Measurements from ENCODE around the gene STUM. TPM values are rescaled to one million over a fixed set of nuclear protein-coding genes. Genes with fewer than 3 reads are reported as not detected.

STUM gene
- total and polyA plus RNA-seq, 10 of the 15 experiments (the other 5 are each of a cell fraction or from before 2014, with no cell fraction given): under 0.01 to 0.15 (median 0.09) TPM; not detected in 5

- in situ Hi-C loops (cut with MboI) (no loop called here), intact Hi-C loops (cut with micrococcal nuclease; ENCODE audit: unreplicated experiment) (no loop called here)
- POLR2A ChIA-PET: no interaction called here
- Histone ChIP-seq H3K4me2 (ENCODE audit: control insufficient read depth, insufficient read depth) (no peak overlapping the region), H3K4me1 (ENCODE audit: control insufficient read depth, insufficient read depth, low read length) (no peaks in the 10 kb centered on the region), H3K27ac (ENCODE audit: control insufficient read depth, insufficient read depth) (no peak overlapping the region), H3K4me3 (no peak overlapping the region), H3K9ac (ENCODE audit: control insufficient read depth, insufficient read depth, low read length) (no peak overlapping the region), H3K9me3 (replicated peaks; ENCODE audit: control insufficient read depth, insufficient read depth, low read length) (no peaks in the 10 kb centered on the region), H3K27me3 (replicated peaks in 1 of 2; ENCODE audit: control insufficient read depth in 2 of 2, insufficient read depth in 2 of 2, low read length in 1 of 2) (peaks cover 5 to 6% of the 10 kb centered on the region in 2 experiments; a peak in 2 of 4 replicates), H3K36me3 (ENCODE audit: control insufficient read depth in 2 of 2, insufficient read depth in 2 of 2, low read length in 1 of 2) (no peaks in the 10 kb centered on the region), H2AFZ (ENCODE audit: control insufficient read depth, low read depth, low read length) (no peak overlapping the region), H3K79me2 (ENCODE audit: control insufficient read depth, insufficient read depth, low read length) (no peaks in the 10 kb centered on the region), H4K20me1 (ENCODE audit: control insufficient read depth, insufficient read depth) (no peaks in the 10 kb centered on the region)
- SMC1A ChIA-PET (ENCODE audit: uncharacterized antibody, unreplicated experiment): interaction anchor here (1.0 kb wide), 1 partner anchor 16 kb away, joined by 3 read pairs; no protein-coding TSS in a partner anchor
- FAIRE-seq (no peak), ATAC-seq (no peak), DNase-seq (ENCODE audit: low read depth, low spot score) (no peak)
- WGBS (ENCODE audit: insufficient coverage, insufficient replicate concordance, low lambda C conversion rate, missing lambda C conversion rate): 41% methylated on average over 3 of the region's 3 CpGs
- no TSS peak for BruUV-seq (replicated peaks)
- RAD21 ChIA-PET (ENCODE audit: unreplicated experiment): no interaction called here
- TF ChIP-seq GABPA (IDR thresholded peaks at IDR 0.05; ENCODE audit: low read depth) (no peak), JUNB (IDR thresholded peaks at IDR 0.05) (no peak), POLR2A (IDR thresholded peaks at IDR 0.05; ENCODE audit: low read depth, low read length) (no peak), EZH2 (IDR thresholded peaks at IDR 0.05; ENCODE audit: borderline replicate concordance, control insufficient read depth, low read depth, low read length) (no peak), BRCA1 (IDR thresholded peaks at IDR 0.05; ENCODE audit: low read depth, low read length) (no peak), STAT1 (conservative IDR thresholded peaks at IDR 0.05) (no peak), POLR2AphosphoS2 (IDR thresholded peaks at IDR 0.05; ENCODE audit: low read depth, low read length) (no peak), SMAD5 (IDR thresholded peaks at IDR 0.05; ENCODE audit: low read depth) (no peak), FOS (IDR thresholded peaks at IDR 0.05; ENCODE audit: borderline replicate concordance, extremely low read depth, insufficient read length) (no peak), IRF4 (IDR thresholded peaks at IDR 0.05; ENCODE audit: low read depth, low read length) (no peak), BACH1 (IDR thresholded peaks at IDR 0.05; ENCODE audit: borderline replicate concordance) (no peak), SREBF1 (IDR thresholded peaks at IDR 0.05; ENCODE audit: low read length) (no peak), POLR2AphosphoS5 (IDR thresholded peaks at IDR 0.05; ENCODE audit: low read length) (no peak)
- TF ChIP-seq, protein P1, sequence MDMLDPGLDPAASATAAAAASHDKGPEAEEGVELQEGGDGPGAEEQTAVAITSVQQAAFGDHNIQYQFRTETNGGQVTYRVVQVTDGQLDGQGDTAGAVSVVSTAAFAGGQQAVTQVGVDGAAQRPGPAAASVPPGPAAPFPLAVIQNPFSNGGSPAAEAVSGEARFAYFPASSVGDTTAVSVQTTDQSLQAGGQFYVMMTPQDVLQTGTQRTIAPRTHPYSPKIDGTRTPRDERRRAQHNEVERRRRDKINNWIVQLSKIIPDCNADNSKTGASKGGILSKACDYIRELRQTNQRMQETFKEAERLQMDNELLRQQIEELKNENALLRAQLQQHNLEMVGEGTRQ (IDR thresholded peaks at IDR 0.05; ENCODE audit: borderline replicate concordance, low read depth, low read length): no peak
- TF ChIP-seq, protein P2, sequence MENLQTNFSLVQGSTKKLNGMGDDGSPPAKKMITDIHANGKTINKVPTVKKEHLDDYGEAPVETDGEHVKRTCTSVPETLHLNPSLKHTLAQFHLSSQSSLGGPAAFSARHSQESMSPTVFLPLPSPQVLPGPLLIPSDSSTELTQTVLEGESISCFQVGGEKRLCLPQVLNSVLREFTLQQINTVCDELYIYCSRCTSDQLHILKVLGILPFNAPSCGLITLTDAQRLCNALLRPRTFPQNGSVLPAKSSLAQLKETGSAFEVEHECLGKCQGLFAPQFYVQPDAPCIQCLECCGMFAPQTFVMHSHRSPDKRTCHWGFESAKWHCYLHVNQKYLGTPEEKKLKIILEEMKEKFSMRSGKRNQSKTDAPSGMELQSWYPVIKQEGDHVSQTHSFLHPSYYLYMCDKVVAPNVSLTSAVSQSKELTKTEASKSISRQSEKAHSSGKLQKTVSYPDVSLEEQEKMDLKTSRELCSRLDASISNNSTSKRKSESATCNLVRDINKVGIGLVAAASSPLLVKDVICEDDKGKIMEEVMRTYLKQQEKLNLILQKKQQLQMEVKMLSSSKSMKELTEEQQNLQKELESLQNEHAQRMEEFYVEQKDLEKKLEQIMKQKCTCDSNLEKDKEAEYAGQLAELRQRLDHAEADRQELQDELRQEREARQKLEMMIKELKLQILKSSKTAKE (IDR thresholded peaks at IDR 0.05; ENCODE audit: low read depth, poor library complexity, severe bottlenecking): no peak
- CTCF ChIA-PET: no interaction called here
Measured at GRCh38 chr1:226566760-226567159, 18.2 kb downstream of the STUM start.
